CD14-positive monocyte (primary cell): ENCODE results near the gene ST6GALNAC3. TPM values are rescaled to one million over a fixed set of nuclear protein-coding genes. Genes with fewer than 3 reads are reported as not detected.

Experiments used
- DNase-seq, 3 donors: peaks; one replicate each; pipeline ENCODE4 v3.0.0-alpha.2; 2011 to 2022
- H2AFZ ChIP-seq: 2 replicates; pipeline ENCODE4 v1.6.0; 2012; ENCODE audit warnings: mild to moderate bottlenecking, low read depth, low read length, inconsistent platforms; ENCODE audit not compliant: insufficient read depth, poor library complexity, severe bottlenecking
- H3K27ac ChIP-seq, 2 donors: 1 replicate in 1 of 2; 2 replicates in 1 of 2; pipeline ENCODE4 v1.5.1; 2012 to 2013; ENCODE audit warnings: low read length in 2 of 2, control low read depth in 1 of 2, inconsistent platforms in 1 of 2, low read depth in 1 of 2, mild to moderate bottlenecking in 1 of 2
- H3K27me3 ChIP-seq, 2 donors: one replicate each; pipeline versions ENCODE4 v1.6.0 to v1.6.1; 2011 to 2013; ENCODE audit warnings: low read length in 2 of 2; ENCODE audit not compliant: control insufficient read depth in 2 of 2, insufficient read depth in 2 of 2
- H3K36me3 ChIP-seq, 2 donors: replicated peaks in 1 of 2; 1 replicate in 1 of 2; 2 replicates in 1 of 2; pipeline versions ENCODE4 v1.5.1 to v1.6.1; 2012 to 2013; ENCODE audit warnings: low read length in 2 of 2, control low read depth in 1 of 2, inconsistent platforms in 1 of 2, mild to moderate bottlenecking in 1 of 2; ENCODE audit not compliant: insufficient read depth in 2 of 2, control insufficient read depth in 1 of 2
- H3K4me1 ChIP-seq, 2 donors: 1 replicate in 1 of 2; 2 replicates in 1 of 2; pipeline versions ENCODE4 v1.5.1 to v1.6.1; 2012 to 2013; ENCODE audit warnings: low read length in 2 of 2, control low read depth in 1 of 2, inconsistent platforms in 1 of 2, mild to moderate bottlenecking in 1 of 2, moderate library complexity in 1 of 2; ENCODE audit not compliant: insufficient read depth in 2 of 2, control insufficient read depth in 1 of 2
- H3K4me2 ChIP-seq: replicated peaks from 2 replicates; pipeline ENCODE3; 2012; ENCODE audit warnings: low read length, moderate library complexity, mild to moderate bottlenecking; ENCODE audit not compliant: poor library complexity, severe bottlenecking; ENCODE audit errors: extremely low read depth
- H3K4me3 ChIP-seq, 3 experiments: fragments of 200-600 bp in 1 of 3; sonication (generic) in 1 of 3; replicated peaks in 1 of 3; 1 replicate in 2 of 3; 2 replicates in 1 of 3; pipeline ENCODE4 v1.5.1; 2011 to 2013; ENCODE audit warnings: low read length in 3 of 3, mild to moderate bottlenecking in 3 of 3, control low read depth in 2 of 3, low read depth in 2 of 3, inconsistent platforms in 1 of 3, moderate library complexity in 1 of 3
- H3K79me2 ChIP-seq: 2 replicates; pipeline ENCODE4 v1.6.0; 2012; ENCODE audit warnings: mild to moderate bottlenecking, control low read depth, inconsistent platforms, low read length, moderate library complexity; ENCODE audit not compliant: insufficient read depth
- H3K9ac ChIP-seq: 2 replicates; pipeline ENCODE4 v1.6.0; 2017; ENCODE audit warnings: low read length, mild to moderate bottlenecking; ENCODE audit not compliant: insufficient read depth, poor library complexity, severe bottlenecking
- H3K9me3 ChIP-seq, 2 donors: replicated peaks in 1 of 2; 1 replicate in 1 of 2; 2 replicates in 1 of 2; pipeline versions ENCODE4 v1.5.1 to v1.6.1; 2012 to 2013; ENCODE audit warnings: low read length in 2 of 2, control low read depth in 1 of 2; ENCODE audit not compliant: control insufficient read depth in 1 of 2, insufficient read depth in 1 of 2
- H4K20me1 ChIP-seq: 2 replicates; pipeline ENCODE4 v1.6.0; 2012; ENCODE audit warnings: mild to moderate bottlenecking, low read length, control low read depth, moderate library complexity; ENCODE audit not compliant: insufficient read depth
- H3K27ac Mint-ChIP-seq, 7 donors: one replicate each; pipeline ENCODE4 v1.8.0; 2020; ENCODE audit warnings: mild to moderate bottlenecking in 7 of 7, mixed read lengths in 7 of 7, moderate library complexity in 6 of 7, inconsistent platforms in 2 of 7
- H3K27me3 Mint-ChIP-seq, 3 donors: one replicate each; pipeline ENCODE4 v1.8.0; 2021 to 2022; ENCODE audit warnings: low read depth in 3 of 3, mild to moderate bottlenecking in 3 of 3, mixed read lengths in 3 of 3, moderate library complexity in 3 of 3, inconsistent platforms in 1 of 3
- H3K36me3 Mint-ChIP-seq, 2 donors: one replicate each; pipeline ENCODE4 v1.8.0; 2020; ENCODE audit warnings: mixed read lengths in 2 of 2, inconsistent platforms in 1 of 2, mild to moderate bottlenecking in 1 of 2
- H3K4me1 Mint-ChIP-seq: one replicate; pipeline ENCODE4 v1.8.0; 2020; ENCODE audit warnings: mild to moderate bottlenecking, mixed read lengths
- H3K4me3 Mint-ChIP-seq, 2 donors: one replicate each; pipeline ENCODE4 v1.8.0; 2020; ENCODE audit warnings: mild to moderate bottlenecking in 2 of 2, mixed read lengths in 2 of 2, moderate library complexity in 1 of 2
- H3K9me3 Mint-ChIP-seq, 7 donors: one replicate each; pipeline ENCODE4 v1.8.0; 2020 to 2022; ENCODE audit warnings: mixed read lengths in 7 of 7, mild to moderate bottlenecking in 6 of 7, moderate library complexity in 6 of 7, inconsistent platforms in 2 of 7
- WGBS: methylation state at CpG from one replicate; pipeline ENCODE4 v1.1.5; 2013; ENCODE audit warnings: missing lambda C conversion rate; ENCODE audit not compliant: insufficient coverage; 5-methylcytosine and 5-hydroxymethylcytosine counted together
- intact Hi-C, 2 donors: fragments of 100-400 bp; cut with micrococcal nuclease; formaldehyde crosslinking; loops; one replicate each; pipeline versions ENCODE4 v1.15.0 to v1.15.1; 2023
- polyA plus RNA-seq, 3 donors: library from polyadenylated mRNA; depleted of rRNA in 1 of 3; unstranded in 2 of 3; stranded (reverse) in 1 of 3; fragments of 300-500 nt in 2 of 3; fragments of >200 nt in 1 of 3; fragmentation: Illumina TruSeq in 2 of 3; gene quantifications; 1 replicate in 2 of 3; 2 replicates in 1 of 3; pipeline ENCODE4 v1.2.3, GENCODE V29; 2012 to 2021
- TF ChIP-seq, protein P1 (sequence below): fragments of 200-600 bp; IDR thresholded peaks from one replicate; pipeline ENCODE4 v1.8.0; 2022; ENCODE audit warnings: antibody characterized with exemption, mild to moderate bottlenecking

The ST6GALNAC3 gene
- polyA plus RNA-seq, 3 donors: 6.5 to 9.2 (median 7.6) TPM

GRCh38 chr1:76219366-76219818 is 144.8 kb downstream of the ST6GALNAC3 start:
- Mint-ChIP-seq H3K9me3 (peaks cover 0 to 5% (median 0%) of the 10 kb centered on the region in 7 donors), H3K4me3 (no peak overlapping the region), H3K27me3 (no peaks in the 10 kb centered on the region), H3K4me1 (peaks cover 12% of the 10 kb centered on the region), H3K36me3 (no peaks in the 10 kb centered on the region), H3K27ac (peak overlapping the region in 1 of 7 donors; percentile 1)
- Histone ChIP-seq H3K27me3 (no peaks in the 10 kb centered on the region), H3K9me3 (no peaks in the 10 kb centered on the region), H4K20me1 (no peaks in the 10 kb centered on the region), H3K79me2 (no peaks in the 10 kb centered on the region), H3K36me3 (no peaks in the 10 kb centered on the region), H3K9ac (no peak overlapping the region), H2AFZ (no peak overlapping the region), H3K4me2 (no peak overlapping the region), H3K27ac (no peak overlapping the region), H3K4me3 (no peak overlapping the region), H3K4me1 (no peaks in the 10 kb centered on the region)
- WGBS: no CpG with 5 or more reads among the region's 3 CpGs
- TF ChIP-seq, protein P1, sequence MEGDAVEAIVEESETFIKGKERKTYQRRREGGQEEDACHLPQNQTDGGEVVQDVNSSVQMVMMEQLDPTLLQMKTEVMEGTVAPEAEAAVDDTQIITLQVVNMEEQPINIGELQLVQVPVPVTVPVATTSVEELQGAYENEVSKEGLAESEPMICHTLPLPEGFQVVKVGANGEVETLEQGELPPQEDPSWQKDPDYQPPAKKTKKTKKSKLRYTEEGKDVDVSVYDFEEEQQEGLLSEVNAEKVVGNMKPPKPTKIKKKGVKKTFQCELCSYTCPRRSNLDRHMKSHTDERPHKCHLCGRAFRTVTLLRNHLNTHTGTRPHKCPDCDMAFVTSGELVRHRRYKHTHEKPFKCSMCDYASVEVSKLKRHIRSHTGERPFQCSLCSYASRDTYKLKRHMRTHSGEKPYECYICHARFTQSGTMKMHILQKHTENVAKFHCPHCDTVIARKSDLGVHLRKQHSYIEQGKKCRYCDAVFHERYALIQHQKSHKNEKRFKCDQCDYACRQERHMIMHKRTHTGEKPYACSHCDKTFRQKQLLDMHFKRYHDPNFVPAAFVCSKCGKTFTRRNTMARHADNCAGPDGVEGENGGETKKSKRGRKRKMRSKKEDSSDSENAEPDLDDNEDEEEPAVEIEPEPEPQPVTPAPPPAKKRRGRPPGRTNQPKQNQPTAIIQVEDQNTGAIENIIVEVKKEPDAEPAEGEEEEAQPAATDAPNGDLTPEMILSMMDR: no peak
- DNase-seq: no peak
- intact Hi-C loops: no loop called here

- Mint-ChIP-seq H3K9me3 (peaks cover 0 to 2% (median 0%) of the 10 kb centered on the region in 7 donors), H3K36me3 (no peaks in the 10 kb centered on the region), H3K4me1 (peaks cover 25% of the 10 kb centered on the region), H3K27ac (no peak overlapping the region), H3K27me3 (no peaks in the 10 kb centered on the region), H3K4me3 (no peak overlapping the region)
- H3K9ac ChIP-seq: no peak overlapping the region
- no peaks in the 10 kb centered on the region for H3K36me3 ChIP-seq
- WGBS: 100% methylated on average over 2 of the region's 3 CpGs
- H3K79me2 ChIP-seq: no peaks in the 10 kb centered on the region
- intact Hi-C loops: no loop called here
- H3K4me3 ChIP-seq: no peak overlapping the region
- H3K4me1 ChIP-seq: peaks cover 6 to 9% of the 10 kb centered on the region in 2 donors
- no peaks in the 10 kb centered on the region for H4K20me1 ChIP-seq
- no peak for DNase-seq
- no peaks in the 10 kb centered on the region for H3K9me3 ChIP-seq
- TF ChIP-seq, protein P1: no peak
- H2AFZ ChIP-seq: no peak overlapping the region
- H3K27me3 ChIP-seq: no peaks in the 10 kb centered on the region
- H3K4me2 ChIP-seq: no peak overlapping the region
- no peak overlapping the region for H3K27ac ChIP-seq
These were observed 150.2 kb downstream of the ST6GALNAC3 start for GRCh38 chr1:76224752-76225151.
